KBM-7 (cell line): Measurements from ENCODE around the gene CREB3L2.
"Not testable (repeated sequence)": the region's sequence is repeated elsewhere in the genome, so short reads cannot be mapped to it uniquely, and the experiment has no call there.

Experiments used
- DNase-seq: peaks from one replicate; pipeline ENCODE4 v3.0.0-alpha.2; 2015
- in situ Hi-C: fragments of 300-500 bp; cut with MboI; formaldehyde crosslinking; loops from 2 replicates; pipeline ENCODE4 v1.14.3; 2020; ENCODE audit warnings: low sequenced_read_pairs, low pct_unique_long_range_greater_than_20kb, mixed read lengths

CREB3L2 gene

DNA sequence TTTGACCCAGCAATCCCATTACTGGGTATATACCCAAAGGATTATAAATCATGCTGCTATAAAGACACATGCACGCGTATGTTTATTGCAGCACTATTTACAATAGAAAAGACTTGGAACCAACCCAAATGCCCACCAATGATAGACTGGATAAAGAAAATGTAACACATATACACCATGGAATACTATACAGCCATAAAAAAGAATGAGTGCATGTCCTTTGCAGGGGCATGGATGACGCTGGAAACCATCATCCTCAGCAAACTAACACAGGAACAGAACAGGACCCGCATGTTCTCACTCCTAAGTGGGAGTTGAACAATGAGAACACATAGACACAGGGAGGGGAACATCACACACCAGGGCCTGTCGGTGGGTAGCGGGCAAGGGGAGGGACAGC, 75.7 kb downstream of the CREB3L2 start:
- DNase-seq, in situ Hi-C loops: not testable (repeated sequence)

DNA sequence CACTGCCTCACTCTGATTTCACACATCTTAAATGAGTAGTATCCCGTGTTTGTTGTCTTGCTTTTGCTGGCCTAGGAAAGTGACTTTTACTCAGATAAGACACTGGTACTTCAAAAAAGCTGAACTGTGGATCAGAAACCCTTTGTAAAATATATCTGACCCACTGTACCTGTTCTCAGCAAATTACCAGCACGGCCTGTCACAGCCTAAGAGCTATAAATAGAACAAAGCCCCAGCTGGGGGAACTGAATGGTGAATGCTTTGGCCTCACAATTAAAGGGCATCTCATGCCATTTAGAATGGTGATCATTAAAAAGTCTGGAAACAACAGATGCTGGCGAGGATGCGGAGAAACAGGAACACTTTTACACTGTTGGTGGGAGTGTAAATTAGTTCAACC, 76.1 kb downstream of the CREB3L2 start:
- no peak for DNase-seq
- in situ Hi-C loops, result no loop called here

DNA sequence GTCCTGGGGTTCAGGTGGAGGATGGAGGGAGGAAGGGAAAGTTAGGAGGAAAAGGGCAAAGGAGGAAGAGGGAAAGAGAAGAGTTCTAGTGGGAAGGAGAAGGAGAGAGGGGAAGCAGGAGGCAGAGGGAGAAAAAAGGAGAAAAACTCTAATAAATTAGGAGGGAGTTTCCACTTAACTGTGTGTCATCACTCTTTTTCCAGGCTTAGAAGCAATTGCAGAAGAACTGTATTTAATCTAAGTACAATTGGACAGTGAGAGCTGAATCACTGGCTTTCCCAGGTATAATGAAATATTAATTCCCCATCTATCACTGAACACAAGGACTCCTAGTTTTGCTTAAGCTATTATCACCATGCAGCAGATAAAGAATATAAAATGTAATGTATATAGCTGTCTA, 76.8 kb downstream of the CREB3L2 start:
- in situ Hi-C loops, result no loop called here
- no peak for DNase-seq

DNA sequence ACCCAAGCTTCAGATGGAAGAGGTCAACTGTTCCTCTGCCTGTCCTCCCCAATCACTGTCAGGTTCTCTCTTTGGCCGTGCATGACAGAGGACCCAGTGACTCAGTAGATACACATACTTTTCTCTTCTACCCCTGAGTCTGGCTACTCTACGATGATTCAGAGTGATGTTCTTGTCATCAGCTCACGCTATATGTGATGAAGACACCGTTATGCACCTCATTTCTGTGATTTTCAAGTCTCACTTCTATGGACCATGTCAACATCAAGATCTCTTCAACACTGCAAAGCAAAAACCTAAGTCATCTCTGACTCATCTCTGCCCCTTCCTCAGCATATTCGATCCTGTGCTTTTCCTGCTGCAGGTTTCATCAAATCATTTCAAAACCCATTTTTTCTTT, 78.5 kb downstream of the CREB3L2 start:
- in situ Hi-C loops, result no loop called here
- DNase-seq, result no peak

DNA sequence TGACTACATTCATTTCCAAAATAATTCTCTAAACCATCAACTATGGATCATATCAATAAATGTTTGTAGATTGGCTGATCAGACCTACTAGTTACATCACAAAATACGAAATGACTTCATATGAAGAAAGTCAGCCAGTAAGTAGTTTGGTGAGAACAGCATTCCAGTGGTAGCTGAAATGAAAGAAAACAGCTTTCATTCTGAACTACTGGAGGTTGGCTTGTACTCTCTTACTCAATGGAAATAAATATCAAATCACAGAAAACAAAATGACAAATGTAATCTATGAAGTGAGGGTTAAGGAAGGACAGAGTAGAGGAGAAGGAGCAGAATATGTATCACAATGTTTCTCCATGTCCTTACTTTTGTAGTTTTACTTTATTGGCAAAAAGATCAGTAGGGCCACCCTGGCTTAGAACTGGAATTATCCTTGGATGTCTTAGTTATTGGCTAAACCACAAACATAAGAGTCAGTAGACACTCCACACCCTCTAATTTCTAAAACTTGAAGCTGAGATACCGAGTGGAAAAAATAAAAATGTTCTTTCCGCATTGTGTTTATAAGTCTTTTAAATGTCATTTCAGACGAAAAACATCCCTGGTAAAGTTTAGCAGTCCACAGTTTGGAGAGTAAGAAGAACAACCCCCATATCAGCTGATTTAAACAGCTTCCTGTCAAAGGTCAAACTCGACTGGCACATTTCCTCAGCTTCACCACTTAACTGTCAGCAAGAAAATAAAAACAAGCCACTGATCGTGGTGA, 81.1 kb downstream of the CREB3L2 start:
- DNase-seq, result no peak
- in situ Hi-C loops, result no loop called here

DNA sequence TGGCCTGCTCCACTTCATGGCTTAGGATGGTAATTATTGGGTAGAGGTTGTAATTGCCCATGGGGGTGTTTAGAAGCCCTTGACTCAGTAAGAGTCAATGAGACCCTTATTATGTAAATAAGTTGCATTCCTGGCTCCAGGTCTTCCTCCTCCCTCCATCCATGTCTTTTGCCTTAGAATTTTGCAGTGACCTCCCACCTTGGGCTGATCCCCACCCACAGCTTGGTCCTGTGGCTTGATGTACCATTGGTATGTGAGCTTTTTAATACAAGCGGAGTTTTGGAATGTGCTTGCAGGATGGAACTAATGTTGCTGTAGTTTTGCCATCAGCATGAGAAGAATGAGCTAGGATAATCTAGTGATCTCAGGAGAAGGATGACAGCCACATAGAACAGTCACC, 81.9 kb downstream of the CREB3L2 start:
- DNase-seq, result no peak
- in situ Hi-C loops, result no loop called here

DNA sequence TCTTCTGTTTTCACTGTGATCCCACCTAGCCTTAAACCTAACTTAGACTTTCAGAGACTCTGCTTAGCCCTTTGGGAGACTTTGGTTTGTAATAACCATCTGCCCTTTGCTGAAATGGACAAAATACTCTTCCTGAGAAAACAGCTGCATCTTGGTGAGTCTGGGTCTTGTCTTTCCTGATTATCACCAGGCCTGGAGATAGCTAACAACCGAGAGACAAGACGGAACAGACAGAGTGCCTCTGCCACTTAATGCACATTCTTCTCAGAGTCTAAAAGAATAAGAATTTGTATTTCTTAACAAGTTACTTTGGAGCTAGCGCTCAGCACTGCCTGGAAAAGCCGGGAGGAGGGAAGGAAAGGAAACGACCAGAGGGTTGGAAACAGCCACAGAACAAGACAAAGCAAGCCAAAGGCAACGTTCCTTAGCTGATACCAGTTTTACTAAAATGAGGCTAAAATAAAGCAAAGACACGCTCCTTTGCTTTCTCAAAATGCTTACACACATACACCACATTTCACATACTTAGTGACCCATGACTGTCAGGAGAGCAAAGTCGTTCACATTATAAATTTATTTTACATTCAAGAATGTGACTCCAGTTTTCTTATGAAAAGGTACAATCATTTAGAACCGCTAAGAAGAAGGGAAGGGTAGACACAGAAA, 84.8 kb downstream of the CREB3L2 start:
- no peak for DNase-seq
- in situ Hi-C loops, result no loop called here

DNA sequence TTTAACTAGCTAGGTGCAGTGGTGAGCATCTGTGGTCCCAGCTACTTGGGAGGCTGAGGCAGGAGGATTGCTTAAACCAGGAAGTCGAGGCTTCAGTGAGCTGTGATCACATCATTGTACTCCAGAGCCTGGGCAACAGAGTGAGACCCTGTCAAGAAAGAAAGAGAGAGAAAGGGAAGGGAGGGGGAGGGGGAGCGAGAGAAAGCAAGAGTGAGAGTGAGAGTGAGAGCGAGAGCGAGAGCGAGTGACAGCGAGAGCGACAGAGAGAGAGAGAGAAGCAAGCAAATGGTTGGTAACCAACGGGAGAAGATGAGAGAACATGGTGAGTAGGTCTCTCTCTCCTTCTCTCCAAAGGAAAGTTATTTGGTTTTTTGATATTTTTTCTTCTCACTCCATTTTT, 85.3 kb downstream of the CREB3L2 start:
- in situ Hi-C loops, result no loop called here

DNA sequence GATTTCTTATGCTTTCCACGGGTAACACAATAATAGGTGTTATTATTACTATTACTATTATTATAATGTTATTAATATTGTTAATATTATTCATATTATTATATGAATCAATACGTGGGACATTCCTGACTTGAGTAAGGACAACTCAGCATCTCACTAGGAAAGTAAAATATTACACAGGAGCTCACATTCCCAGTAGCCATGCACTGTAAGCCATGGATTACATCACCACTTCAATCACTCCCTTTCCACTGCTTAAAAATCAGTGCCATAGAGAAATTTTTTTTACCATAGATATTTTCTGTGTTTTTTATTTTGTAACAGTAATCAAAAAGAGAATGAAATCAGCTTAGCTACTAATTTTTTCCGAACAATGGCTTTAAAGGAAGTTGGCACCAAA, 86.6 kb downstream of the CREB3L2 start:
- in situ Hi-C loops, result no loop called here
- no peak for DNase-seq

More for the DNA sequence above, 85.3 kb downstream of the CREB3L2 start:
- DNase-seq, result no peak

DNA sequence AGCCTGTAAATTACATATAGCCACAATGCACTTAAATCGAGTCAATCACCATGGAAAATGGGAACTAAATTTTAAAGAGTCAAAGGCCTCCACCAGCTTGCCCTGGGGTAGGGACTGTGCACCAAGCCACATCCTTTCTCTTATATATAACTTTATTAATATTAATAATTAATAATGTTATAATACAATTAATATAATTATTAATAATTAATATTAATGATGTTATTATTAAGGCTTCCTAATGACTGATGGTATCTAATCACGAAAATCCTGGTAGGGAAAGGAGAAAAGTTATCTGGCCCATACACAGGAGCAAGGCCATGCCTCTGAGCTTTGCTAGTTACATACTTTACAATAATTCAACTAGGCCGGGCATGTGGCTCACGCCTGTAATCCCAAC, 87.9 kb downstream of the CREB3L2 start:
- in situ Hi-C loops, result no loop called here
- no peak for DNase-seq

DNA sequence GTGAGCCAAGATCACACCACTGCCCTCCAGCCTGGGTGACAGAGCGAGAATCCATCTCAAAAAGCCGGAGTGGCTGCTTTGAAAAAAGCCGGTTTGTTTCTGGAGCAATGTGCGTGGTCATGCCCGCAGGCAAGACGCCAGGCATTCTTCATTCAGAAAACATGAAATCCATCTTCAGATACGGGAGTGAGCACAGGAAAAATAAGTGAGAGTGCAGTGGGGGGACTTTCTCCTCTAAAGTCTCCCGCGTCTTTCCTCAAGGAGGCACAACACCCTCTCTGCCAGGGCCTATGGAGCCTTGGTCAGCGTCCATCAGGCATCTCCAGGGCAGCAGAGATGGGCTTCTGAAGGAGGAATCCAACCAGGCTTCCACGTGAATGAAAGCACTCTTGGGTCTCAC, 92.8 kb downstream of the CREB3L2 start:
- DNase-seq, result no peak
- in situ Hi-C loops, result no loop called here

DNA sequence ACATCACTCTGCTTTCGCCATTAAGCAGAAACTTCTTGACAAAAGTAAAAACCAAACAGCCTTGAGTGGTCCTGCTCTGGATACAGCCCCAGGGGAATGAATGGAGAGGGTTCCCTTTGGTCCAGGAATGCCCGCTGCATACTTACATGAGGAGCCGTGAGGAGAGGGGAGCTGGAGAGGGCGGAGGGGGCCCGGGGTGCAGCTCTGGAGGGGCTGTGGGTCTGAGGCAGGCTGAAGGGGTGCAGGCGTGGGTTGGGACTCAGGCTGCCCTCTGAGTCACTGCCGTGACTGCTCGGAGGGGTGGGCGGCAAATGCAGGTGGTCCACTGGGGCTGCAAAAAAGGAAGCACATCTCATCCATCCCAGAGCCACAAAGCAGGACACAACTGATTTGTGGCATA, 93.8 kb downstream of the CREB3L2 start:
- no peak for DNase-seq
- in situ Hi-C loops, result no loop called here

DNA sequence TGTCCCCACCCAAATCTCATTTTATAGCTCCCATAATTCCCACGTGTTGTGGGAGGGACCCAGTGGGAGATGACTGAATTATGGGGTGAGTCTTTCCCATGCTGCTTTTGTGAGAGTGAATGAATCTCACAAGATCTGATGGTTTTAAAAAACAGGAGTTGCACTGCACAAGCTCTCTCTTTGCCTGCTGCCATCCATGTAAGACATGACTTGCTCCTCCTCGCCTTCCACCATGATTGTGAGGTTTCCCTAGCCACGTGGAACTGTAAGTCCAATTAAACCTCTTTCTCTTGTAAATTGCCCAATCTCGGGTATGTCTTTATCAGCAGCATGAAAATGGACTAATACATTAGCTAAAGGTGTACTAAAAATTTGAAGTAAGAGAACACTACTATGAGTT, 95.2 kb downstream of the CREB3L2 start:
- in situ Hi-C loops, DNase-seq: not testable (repeated sequence)

DNA sequence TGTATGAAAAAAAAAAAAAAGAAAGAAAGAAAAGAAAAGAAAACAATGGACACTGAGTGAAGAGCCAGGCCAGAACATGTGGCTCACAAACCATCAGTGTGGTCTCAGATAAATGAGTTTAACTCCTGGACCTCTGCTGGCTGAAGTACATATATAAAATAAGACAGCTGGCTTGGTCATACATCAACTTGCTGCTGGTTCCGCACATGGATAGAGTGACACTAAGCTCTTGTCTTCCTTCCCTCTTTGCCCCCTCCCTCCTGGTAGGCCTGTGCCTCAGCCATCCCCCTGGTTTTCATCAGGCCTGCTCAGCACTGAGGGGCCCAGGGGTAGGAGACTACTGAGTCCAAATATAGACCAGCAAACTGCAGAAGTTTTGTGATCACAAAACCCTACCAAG, 97.1 kb downstream of the CREB3L2 start:
- DNase-seq, result peak; percentile 22
- in situ Hi-C loops, result no loop called here

DNA sequence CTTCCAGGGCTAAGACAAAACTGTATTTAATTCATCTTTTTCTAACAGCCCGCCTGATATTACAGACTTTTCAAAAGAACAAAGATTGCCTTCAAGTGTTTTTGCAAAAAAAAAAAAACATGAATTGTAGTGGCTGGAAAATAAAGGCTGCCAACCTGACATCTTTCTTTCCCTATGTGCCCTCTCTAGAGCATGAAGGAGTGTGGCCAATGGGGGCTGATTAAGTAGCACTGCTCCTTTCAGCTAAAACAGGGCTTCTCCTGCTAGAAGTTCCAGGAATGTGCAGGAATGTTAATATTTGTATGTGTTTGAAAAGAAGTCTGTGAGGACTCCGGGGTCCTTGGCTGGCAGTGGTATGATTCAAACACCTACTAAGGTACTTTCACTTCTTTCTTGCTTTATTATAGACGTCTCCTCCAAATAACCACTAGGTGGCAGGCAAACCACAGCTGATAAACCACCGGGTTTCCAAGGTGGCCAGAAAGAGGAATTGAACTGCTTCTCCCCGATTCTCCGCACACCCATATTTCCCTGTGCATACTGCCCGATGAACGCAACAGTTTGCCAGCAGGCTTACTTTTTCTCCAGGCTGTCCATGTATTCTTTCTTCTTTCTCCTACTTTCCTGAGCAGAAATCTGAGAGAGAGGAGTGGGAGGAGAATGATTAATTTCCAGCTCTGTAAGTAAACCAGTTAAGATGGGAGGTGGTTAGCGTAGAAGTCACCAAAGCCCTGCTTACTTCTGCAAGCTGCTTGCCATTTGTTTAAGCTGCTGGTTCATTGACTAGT, 98.3 kb downstream of the CREB3L2 start:
- in situ Hi-C loops, result no loop called here
- peak; percentile 74 for DNase-seq

DNA sequence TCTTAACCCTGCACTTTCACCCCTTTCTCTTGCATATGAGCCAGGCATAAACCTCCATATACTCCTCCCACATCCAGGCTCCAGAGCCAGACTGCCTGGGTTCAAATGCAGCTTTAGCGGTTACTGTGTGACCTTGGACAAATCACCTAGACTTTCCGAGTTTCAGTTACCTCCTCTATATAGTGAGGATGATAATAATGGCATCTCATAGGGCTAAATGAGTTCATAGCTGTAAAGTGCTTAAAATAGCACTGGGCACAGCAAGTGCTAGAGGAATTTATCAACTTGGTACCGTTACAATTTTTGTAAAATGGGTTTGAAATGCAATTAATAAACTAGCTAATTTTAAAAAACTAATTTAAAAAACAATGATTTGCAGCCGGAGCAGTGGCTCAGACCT, 101.7 kb downstream of the CREB3L2 start:
- in situ Hi-C loops, result no loop called here
- DNase-seq, result no peak

DNA sequence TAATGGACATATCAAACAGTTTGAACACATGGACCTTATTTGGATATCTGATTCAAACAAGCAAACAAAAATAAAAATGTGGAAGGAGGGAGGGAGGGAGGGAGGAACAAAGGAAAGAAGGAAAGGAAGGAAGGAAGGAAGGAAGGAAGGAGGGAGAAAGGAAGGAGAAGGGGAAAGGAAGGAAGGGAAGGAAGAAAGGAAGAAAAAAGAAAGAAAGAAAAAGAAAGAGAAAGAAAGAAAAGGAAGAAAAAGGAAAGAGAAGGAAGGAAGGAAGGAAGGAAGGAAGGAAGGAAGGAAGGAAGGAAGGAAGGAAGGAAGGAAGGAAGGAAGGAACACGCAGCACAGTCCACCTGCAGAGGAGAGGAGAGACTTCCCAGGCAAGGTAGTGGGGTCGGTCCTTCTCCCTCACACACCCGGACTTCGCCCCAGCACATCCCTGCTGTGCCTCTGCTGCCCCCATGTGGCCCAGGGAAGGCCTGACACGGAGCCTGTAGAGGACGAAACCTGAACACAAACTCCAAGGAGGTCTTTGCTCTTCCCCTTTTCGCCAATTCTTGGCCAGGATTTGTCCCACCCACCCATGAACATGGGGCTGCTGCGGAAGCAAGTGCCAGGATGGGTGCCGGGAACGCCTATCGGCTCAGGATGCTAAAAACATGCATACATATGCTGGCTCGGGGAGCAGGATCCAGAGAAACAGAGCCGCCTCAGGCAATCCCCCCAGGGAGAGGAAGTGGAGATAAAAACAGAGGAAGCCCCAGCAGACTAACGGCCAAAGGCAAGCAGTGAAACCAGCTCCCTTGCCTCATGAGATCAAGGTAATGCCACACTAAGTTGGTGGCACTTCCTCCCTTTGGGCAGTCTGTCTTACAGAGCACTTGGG, 102.8 kb downstream of the CREB3L2 start:
- DNase-seq, result peak; percentile 90
- in situ Hi-C loops, result loop anchor here (25.0 kb wide), 1 partner anchor 237 kb away; no protein-coding TSS in a partner anchor

DNA sequence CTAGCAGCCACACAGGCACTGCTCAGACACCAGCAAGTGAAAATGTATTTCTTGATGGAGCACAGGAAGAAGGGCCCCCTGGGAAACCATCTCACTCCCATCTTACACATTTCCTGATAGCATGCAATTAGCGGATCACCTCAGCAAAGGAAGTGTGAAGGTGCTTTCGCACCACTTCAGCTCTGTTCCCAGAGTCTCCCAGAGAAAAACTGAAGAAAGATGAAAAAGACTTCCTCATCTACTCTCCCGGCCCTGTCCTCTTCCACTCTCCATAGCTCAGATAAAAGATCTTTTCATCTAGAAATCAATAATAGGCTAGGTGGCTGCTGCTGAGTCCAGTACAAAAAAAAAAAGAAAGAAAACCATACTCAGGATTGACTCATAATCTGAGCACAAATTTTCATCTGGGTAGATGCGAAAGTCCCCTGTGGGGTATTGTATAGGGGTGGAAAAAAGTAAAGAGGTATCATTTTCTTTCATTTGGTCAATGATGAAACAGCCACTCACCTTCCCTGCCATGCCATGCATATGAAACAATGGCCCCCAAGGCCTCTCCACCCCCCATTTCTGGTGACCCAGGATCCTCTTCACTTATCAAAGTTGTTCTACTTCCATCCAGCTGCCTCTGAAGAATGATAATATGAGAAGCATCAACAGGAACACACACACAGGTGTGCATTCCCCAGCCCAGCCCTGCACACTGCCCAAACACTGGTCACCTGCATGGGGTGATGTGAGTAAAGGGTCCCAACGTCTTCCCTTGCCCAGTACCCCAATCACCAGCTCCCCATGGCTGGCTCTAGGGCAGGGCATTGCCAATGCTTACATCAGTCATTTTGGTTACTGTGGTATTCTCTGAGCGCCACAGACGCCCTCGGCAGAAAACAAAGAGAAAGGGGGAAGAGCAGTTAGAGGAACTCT, 106.3 kb downstream of the CREB3L2 start:
- DNase-seq, result no peak
- in situ Hi-C loops, result loop anchor here (25.0 kb wide), 1 partner anchor 233 kb away; no protein-coding TSS in a partner anchor
